Neural cell (in vitro differentiated cells): ENCODE data around the gene LY6G6D.

Source experiments
- EP300 ChIP-seq: fragments of 450-650 bp; conservative IDR thresholded peaks from 2 replicates; pipeline ENCODE4 v1.6.1; 2014; ENCODE audit warnings: antibody characterized with exemption, mild to moderate bottlenecking, moderate library complexity; ENCODE audit not compliant: poor library complexity, severe bottlenecking
- EZH2 ChIP-seq: fragments of 200-600, 300-800 bp; shearing (Covaris generic), sonication (generic); IDR thresholded peaks from 2 replicates; pipeline ENCODE4 v1.6.1; 2014; ENCODE audit warnings: antibody characterized with exemption, low read length, borderline replicate concordance, mild to moderate bottlenecking; ENCODE audit not compliant: insufficient read depth, poor library complexity, severe bottlenecking
- MXI1 ChIP-seq: fragments of 450-650 bp; conservative IDR thresholded peaks from 2 replicates; pipeline ENCODE4 v1.6.1; 2014; ENCODE audit warnings: antibody characterized with exemption, mild to moderate bottlenecking; ENCODE audit not compliant: poor library complexity, severe bottlenecking
- RAD21 ChIP-seq: fragments of 450-650 bp; conservative IDR thresholded peaks from 2 replicates; pipeline ENCODE4 v1.6.1; 2014; ENCODE audit warnings: antibody characterized with exemption, mild to moderate bottlenecking, moderate library complexity
- SMC3 ChIP-seq: fragments of 450-650 bp; conservative IDR thresholded peaks from 2 replicates; pipeline ENCODE4 v1.6.1; 2014; ENCODE audit warnings: antibody characterized with exemption, mild to moderate bottlenecking, moderate library complexity; ENCODE audit not compliant: poor library complexity
- TF ChIP-seq, protein P1 (sequence below): fragments of 450-650 bp; IDR thresholded peaks from 2 replicates; pipeline ENCODE4 v1.5.1; 2014; ENCODE audit warnings: antibody characterized with exemption, mild to moderate bottlenecking, moderate library complexity; ENCODE audit not compliant: poor library complexity, severe bottlenecking

DNA sequence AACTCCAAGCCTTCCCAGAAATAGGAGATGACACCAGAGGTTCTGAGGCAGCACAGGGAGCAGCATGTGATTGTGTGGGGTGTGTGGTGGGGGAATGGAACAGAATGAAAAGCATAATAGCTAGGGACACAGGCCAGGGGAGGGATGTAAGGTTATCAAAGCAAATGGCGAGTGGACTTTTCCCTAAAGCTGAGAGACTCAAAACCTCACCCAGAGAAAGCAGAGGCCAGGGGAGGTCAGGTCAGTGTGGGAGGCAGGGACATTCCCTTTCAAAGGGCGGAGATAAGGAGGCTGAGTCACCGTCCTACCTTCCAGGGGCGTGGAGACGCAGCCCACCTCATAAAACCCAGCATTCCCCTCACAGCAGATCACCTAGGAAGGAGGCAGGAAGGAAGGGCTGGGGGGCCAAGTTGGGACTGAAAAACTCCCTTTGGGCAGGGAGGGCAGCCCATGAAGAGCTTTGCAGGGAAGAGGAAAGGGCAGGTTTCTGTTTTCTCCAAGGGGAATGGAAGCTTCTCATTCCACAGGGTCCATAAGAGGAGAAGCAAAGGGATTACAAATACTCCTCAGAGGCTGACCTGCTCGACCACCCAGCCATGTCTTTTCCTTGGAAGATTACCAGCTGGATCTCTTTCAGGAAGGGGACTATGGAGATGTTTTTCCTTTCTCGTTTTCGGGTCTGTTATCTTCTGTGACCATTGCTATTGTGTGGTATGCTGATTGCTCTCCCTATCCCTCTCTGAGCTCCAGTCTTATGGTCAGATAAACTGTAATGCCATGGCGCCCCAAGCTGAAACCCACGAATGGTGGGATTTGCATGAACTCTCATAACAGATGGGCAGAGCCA, 24.7 kb upstream of the LY6G6D start:
- TF ChIP-seq, protein P1, sequence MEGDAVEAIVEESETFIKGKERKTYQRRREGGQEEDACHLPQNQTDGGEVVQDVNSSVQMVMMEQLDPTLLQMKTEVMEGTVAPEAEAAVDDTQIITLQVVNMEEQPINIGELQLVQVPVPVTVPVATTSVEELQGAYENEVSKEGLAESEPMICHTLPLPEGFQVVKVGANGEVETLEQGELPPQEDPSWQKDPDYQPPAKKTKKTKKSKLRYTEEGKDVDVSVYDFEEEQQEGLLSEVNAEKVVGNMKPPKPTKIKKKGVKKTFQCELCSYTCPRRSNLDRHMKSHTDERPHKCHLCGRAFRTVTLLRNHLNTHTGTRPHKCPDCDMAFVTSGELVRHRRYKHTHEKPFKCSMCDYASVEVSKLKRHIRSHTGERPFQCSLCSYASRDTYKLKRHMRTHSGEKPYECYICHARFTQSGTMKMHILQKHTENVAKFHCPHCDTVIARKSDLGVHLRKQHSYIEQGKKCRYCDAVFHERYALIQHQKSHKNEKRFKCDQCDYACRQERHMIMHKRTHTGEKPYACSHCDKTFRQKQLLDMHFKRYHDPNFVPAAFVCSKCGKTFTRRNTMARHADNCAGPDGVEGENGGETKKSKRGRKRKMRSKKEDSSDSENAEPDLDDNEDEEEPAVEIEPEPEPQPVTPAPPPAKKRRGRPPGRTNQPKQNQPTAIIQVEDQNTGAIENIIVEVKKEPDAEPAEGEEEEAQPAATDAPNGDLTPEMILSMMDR = no peak
- TF ChIP-seq EP300 (no peak), EZH2 (no peak), RAD21 (no peak), MXI1 (no peak), SMC3 (no peak)
